SK-N-SH (cell line): ENCODE measurements around the gene ACACA. TPM values are rescaled to one million over a fixed set of nuclear protein-coding genes. Genes with fewer than 3 reads are reported as not detected.

Source experiments
- CTCF ChIA-PET: fragments of 300-600, 350-600 bp; formaldehyde crosslinking; extraction: SDS; loops from one replicate; lab custom pipeline; 2021; lab: Yijun Ruan, JAX
- POLR2A ChIA-PET: fragments of 350-600 bp; sonication (Branson Sonifier 250); formaldehyde crosslinking; extraction: SDS; loops from one replicate; lab custom pipeline; 2020; ENCODE audit warnings: antibody characterized with exemption, inconsistent platforms; lab: Yijun Ruan, JAX
- DNase-seq: peaks from one replicate; pipeline ENCODE4 v3.0.0; 2012
- H2AFZ ChIP-seq: fragments of 200-600 bp; sonication (generic); 2 replicates; pipeline ENCODE4 v1.8.1; 2016; ENCODE audit warnings: antibody characterized with exemption, mild to moderate bottlenecking, low read depth
- H3F3A ChIP-seq: fragments of 200-600 bp; sonication (generic); replicated peaks from 2 replicates; pipeline ENCODE3; 2016; ENCODE audit warnings: antibody characterized with exemption, mild to moderate bottlenecking; ENCODE audit not compliant: insufficient read depth
- H3K27ac ChIP-seq, 2 experiments: fragments of 200-500 bp in 1 of 2; fragments of 200-600 bp in 1 of 2; sonication (Bioruptor generic) in 1 of 2; sonication (generic), shearing (Covaris generic) in 1 of 2; 2 replicates each; pipeline versions ENCODE4 v1.5.1 to v1.6.1; 2014 to 2016; ENCODE audit warnings: low read depth in 2 of 2, inconsistent platforms in 1 of 2, low read length in 1 of 2, mild to moderate bottlenecking in 1 of 2, mixed read lengths in 1 of 2
- H3K27me3 ChIP-seq: fragments of 200-600 bp; sonication (generic), shearing (Covaris generic); 2 replicates; pipeline ENCODE4 v1.6.1; 2016; ENCODE audit warnings: mixed run types; ENCODE audit not compliant: insufficient read depth
- H3K36me3 ChIP-seq, 2 experiments: fragments of 200-500 bp in 1 of 2; fragments of 200-600 bp in 1 of 2; sonication (Bioruptor generic) in 1 of 2; sonication (generic) in 1 of 2; replicated peaks in 1 of 2; 2 replicates each; pipeline versions ENCODE3 to v1.5.1; 2014 to 2016; ENCODE audit warnings: low read length in 1 of 2, mild to moderate bottlenecking in 1 of 2; ENCODE audit not compliant: insufficient read depth in 2 of 2, control insufficient read depth in 1 of 2
- H3K4me1 ChIP-seq, 2 experiments: fragments of 200-500 bp in 1 of 2; fragments of 200-600 bp in 1 of 2; sonication (Bioruptor generic) in 1 of 2; sonication (generic), shearing (Covaris generic) in 1 of 2; 2 replicates each; pipeline versions ENCODE4 v1.5.1 to v1.6.1; 2014 to 2016; ENCODE audit warnings: low read depth in 1 of 2, low read length in 1 of 2, mixed run types in 1 of 2; ENCODE audit not compliant: insufficient read depth in 2 of 2, control insufficient read depth in 1 of 2
- H3K4me2 ChIP-seq: fragments of 200-600 bp; sonication (generic), shearing (Covaris generic); 2 replicates; pipeline ENCODE4 v1.6.1; 2017; ENCODE audit warnings: mixed run types
- H3K4me3 ChIP-seq, 2 experiments: fragments of 200-500 bp in 1 of 2; fragments of 200-600 bp in 1 of 2; sonication (Bioruptor generic) in 1 of 2; sonication (generic), shearing (Covaris generic) in 1 of 2; 2 replicates each; pipeline versions ENCODE4 v1.5.1 to v1.8.1; 2014 to 2016; ENCODE audit warnings: low read depth in 2 of 2, inconsistent platforms in 1 of 2, low read length in 1 of 2, mild to moderate bottlenecking in 1 of 2, mixed read lengths in 1 of 2, moderate library complexity in 1 of 2
- H3K79me2 ChIP-seq: fragments of 200-600 bp; sonication (generic); 2 replicates; pipeline ENCODE4 v1.8.1; 2017; ENCODE audit warnings: mild to moderate bottlenecking; ENCODE audit not compliant: insufficient read depth
- H3K9ac ChIP-seq: fragments of 200-600 bp; sonication (generic); 2 replicates; pipeline ENCODE4 v1.6.1; 2017; ENCODE audit warnings: mixed run types
- H3K9me2 ChIP-seq: fragments of 200-600 bp; sonication (generic); 2 replicates; pipeline ENCODE4 v1.6.1; 2017; ENCODE audit warnings: mixed run types
- H3K9me3 ChIP-seq: fragments of 200-600 bp; sonication (generic); 2 replicates; pipeline ENCODE4 v1.6.1; 2017; ENCODE audit warnings: mixed run types, mild to moderate bottlenecking, moderate library complexity
- H4K20me1 ChIP-seq: fragments of 200-600 bp; sonication (generic); 2 replicates; pipeline ENCODE4 v1.6.1; 2017; ENCODE audit warnings: mild to moderate bottlenecking, mixed run types; ENCODE audit not compliant: insufficient read depth
- CHD2 ChIP-seq: fragments of 150-350 bp; IDR thresholded peaks from 2 replicates; pipeline ENCODE4 v1.6.1; 2018; ENCODE audit warnings: low read length; ENCODE audit not compliant: partially characterized antibody
- EP300 ChIP-seq, 2 experiments: IDR thresholded peaks; 2 replicates each; pipeline versions ENCODE4 v1.4.0 to v1.6.1; 2012; ENCODE audit warnings: borderline replicate concordance in 1 of 2, low read depth in 1 of 2, low read length in 1 of 2
- FOSL2 ChIP-seq: IDR thresholded peaks from 2 replicates; pipeline ENCODE4 v1.4.0; 2012; ENCODE audit warnings: low read depth, mild to moderate bottlenecking, moderate library complexity, borderline replicate concordance
- FOXM1 ChIP-seq: IDR thresholded peaks from 2 replicates; pipeline ENCODE4 v1.4.0; 2012; ENCODE audit warnings: low read depth, mild to moderate bottlenecking
- GATA2 ChIP-seq: sonication (generic); formaldehyde crosslinking; IDR thresholded peaks from 2 replicates; pipeline ENCODE4 v1.5.0; 2020; ENCODE audit warnings: mild to moderate bottlenecking, missing genetic modification reagents
- MXI1 ChIP-seq: IDR thresholded peaks from 2 replicates; pipeline ENCODE4 v1.6.1; 2012; ENCODE audit warnings: mild to moderate bottlenecking, low read depth, low read length, improper control_type of control experiment
- NRF1 ChIP-seq: IDR thresholded peaks from 2 replicates; pipeline ENCODE4 v1.6.1; 2012; ENCODE audit warnings: low read depth, mild to moderate bottlenecking, low read length
- POLR2AphosphoS5 ChIP-seq: IDR thresholded peaks from 2 replicates; pipeline ENCODE4 v1.6.1; 2012; ENCODE audit warnings: low read depth, low read length
- RAD21 ChIP-seq: IDR thresholded peaks from 2 replicates; pipeline ENCODE4 v1.6.1; 2012; ENCODE audit warnings: mild to moderate bottlenecking, low read length
- RCOR1 ChIP-seq: fragments of 150-350 bp; IDR thresholded peaks from 2 replicates; pipeline ENCODE4 v1.6.1; 2017; ENCODE audit warnings: antibody characterized with exemption, low read length
- RXRA ChIP-seq: IDR thresholded peaks from 2 replicates; pipeline ENCODE4 v1.4.0; 2012; ENCODE audit warnings: low read depth, mild to moderate bottlenecking, borderline replicate concordance
- TAF1 ChIP-seq: IDR thresholded peaks from 2 replicates; pipeline ENCODE4 v1.6.1; 2012; ENCODE audit warnings: low read depth, mild to moderate bottlenecking, low read length, moderate library complexity, borderline replicate concordance
- YY1 ChIP-seq: IDR thresholded peaks from 2 replicates; pipeline ENCODE4 v1.4.0; 2012; ENCODE audit warnings: low read depth, mild to moderate bottlenecking
- WGBS: methylation state at CpG from one replicate; pipeline ENCODE4 v1.1.6; 2017; ENCODE audit warnings: low lambda C conversion rate; 5-methylcytosine and 5-hydroxymethylcytosine counted together
- polyA plus RNA-seq, 3 experiments: library from polyadenylated mRNA; depleted of rRNA; stranded (reverse); fragments of >200 nt; gene quantifications; 2 replicates each; pipeline ENCODE4 v1.2.3, GENCODE V29; 2012
- TF ChIP-seq, protein P1 (sequence below): IDR thresholded peaks from 2 replicates; pipeline ENCODE4 v1.4.0; 2012; ENCODE audit warnings: low read depth, borderline replicate concordance
- TF ChIP-seq, protein P2 (sequence below): IDR thresholded peaks from 2 replicates; pipeline ENCODE4 v1.4.0; 2012; ENCODE audit warnings: low read depth
- TF ChIP-seq, protein P3 (sequence below): fragments of 200-600 bp; sonication (generic); IDR thresholded peaks from 2 replicates; pipeline ENCODE4 v1.6.1; 2017; ENCODE audit warnings: antibody characterized with exemption, mild to moderate bottlenecking, moderate library complexity
- TF ChIP-seq, protein P4 (sequence below): IDR thresholded peaks from 2 replicates; pipeline ENCODE4 v1.6.1; 2012; ENCODE audit warnings: mild to moderate bottlenecking, low read depth, low read length, moderate library complexity
- TF ChIP-seq, protein P5 (sequence below): fragments of 150-350 bp; IDR thresholded peaks from 2 replicates; pipeline ENCODE4 v1.6.1; 2016; ENCODE audit warnings: mild to moderate bottlenecking, low read depth, low read length

Gene ACACA
- polyA plus RNA-seq, 1 of the 3 experiments (the other 2 are of a cell fraction): 27.2 TPM

DNA sequence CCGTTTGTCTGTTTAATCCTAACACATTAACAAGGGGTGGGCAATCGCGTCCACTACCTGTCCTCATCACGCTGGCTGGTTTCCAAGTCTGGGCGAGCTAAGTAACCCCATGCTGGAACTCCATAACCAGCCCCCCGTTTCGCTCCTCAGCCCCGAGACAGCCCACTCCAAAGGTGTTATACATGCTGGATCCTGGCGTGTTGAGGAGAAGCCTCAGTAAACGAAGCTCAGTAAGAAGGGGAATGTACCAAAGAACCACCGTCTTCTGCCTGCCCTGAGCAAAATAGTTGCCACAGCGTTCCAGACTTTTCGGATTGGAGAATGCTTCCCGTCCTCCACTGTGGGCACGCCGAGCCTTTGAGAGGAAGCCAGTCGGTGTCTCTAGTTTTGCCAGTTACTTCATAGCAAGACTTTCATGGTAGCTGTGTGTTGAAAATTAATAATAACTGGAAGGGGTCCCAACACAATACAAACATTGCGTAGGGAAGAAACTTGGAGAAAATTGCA lies 46.9 kb downstream of the ACACA start (continued):
- TF ChIP-seq, protein P1, sequence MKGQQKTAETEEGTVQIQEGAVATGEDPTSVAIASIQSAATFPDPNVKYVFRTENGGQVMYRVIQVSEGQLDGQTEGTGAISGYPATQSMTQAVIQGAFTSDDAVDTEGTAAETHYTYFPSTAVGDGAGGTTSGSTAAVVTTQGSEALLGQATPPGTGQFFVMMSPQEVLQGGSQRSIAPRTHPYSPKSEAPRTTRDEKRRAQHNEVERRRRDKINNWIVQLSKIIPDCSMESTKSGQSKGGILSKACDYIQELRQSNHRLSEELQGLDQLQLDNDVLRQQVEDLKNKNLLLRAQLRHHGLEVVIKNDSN: no peak
- TF ChIP-seq FOXM1: no peak
- TF ChIP-seq NRF1: no peak
- TF ChIP-seq POLR2AphosphoS5: no peak
- TF ChIP-seq, all 33 proteins: peak for 0

DNA sequence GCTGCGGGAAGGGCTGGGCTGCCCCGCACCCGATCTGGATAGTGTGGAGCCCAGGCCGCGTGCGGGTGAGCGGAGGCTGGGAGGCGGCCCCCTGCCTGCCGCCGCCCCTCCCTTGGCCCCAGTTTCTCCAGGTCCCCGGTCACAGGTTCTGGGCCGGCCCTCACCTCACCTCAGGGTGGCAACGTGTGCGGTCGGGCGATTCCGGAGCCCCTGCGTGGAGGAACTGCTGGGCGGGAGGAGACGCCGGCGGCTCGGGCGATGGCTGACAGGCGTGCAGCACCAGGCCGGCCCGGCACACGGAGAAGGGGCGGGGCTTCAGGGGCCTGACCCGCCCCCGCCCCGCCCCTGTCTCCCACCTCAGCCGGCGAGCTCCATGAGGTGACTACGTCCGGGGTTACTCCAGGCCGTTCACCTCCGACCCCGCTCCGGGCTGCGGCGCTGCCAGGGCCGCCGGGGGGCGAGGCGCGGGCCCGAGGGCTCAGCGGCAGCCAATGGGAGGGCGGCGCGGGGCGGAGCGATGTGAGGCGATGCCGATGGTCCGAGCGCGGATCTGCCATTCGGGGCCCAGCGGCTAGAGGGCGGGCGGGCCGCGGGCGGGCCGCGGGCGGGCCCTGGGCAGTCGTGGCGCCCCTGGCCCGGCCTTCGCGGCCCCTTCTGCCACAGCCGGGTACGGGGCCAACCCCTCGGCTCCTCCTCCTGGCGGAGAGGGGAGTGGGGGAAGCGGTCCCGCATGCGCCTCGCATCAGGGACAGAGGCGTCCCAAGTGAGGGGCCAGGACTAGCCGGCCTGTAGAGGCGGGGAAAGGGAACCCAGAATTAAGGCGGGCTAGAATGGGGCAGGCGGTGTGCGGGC lies 47.6 kb downstream of the ACACA start:
- no peaks in the 10 kb centered on the region for H3K9me2 ChIP-seq
- peak overlapping the region; percentile 99 for H3K4me2 ChIP-seq
- POLR2A ChIA-PET: interaction anchor here (0.6 kb wide), 1 partner anchor 17 kb away, joined by 3 read pairs; no protein-coding TSS in a partner anchor
- H3K4me1 ChIP-seq: peaks cover 0 to 13% of the 10 kb centered on the region in 2 experiments; a peak in 2 of 4 replicates
- H3K4me3 ChIP-seq: peak overlapping the region; percentile 75 to 78
- 3% methylated on average over 14 of the region's 88 CpGs for WGBS
- no peaks in the 10 kb centered on the region for H3K27me3 ChIP-seq
- H3K36me3 ChIP-seq: peaks cover 0 to under 1% of the 10 kb centered on the region in 2 experiments
- H3K9me3 ChIP-seq: no peaks in the 10 kb centered on the region
- H3K27ac ChIP-seq: peak overlapping the region; percentile 66 to 72; a peak in 3 of 4 replicates
- H3K79me2 ChIP-seq: peaks cover 42% of the 10 kb centered on the region
- 0 out of 2 replicates have a peak, but pooled peaks cover 11% of the 10 kb centered on the region for H4K20me1 ChIP-seq
- peaks cover 7% of the 10 kb centered on the region for H3F3A ChIP-seq
- peak; percentile 95 for DNase-seq
- CTCF ChIA-PET: interaction anchor here (0.7 to 4.9 kb wide), 3 partner anchors 14 to 22 kb away, joined by 3 to 35 read pairs (median 3); no protein-coding TSS in a partner anchor
- peak overlapping the region; percentile 93 for H2AFZ ChIP-seq
- H3K9ac ChIP-seq: peak overlapping the region; percentile 70
- no peak; the same call in none of the 2 replicates for TF ChIP-seq MXI1
- TF ChIP-seq TAF1: 0 out of 2 replicates have a peak, but pooled peaks have one; percentile 4
- TF ChIP-seq, protein P2, sequence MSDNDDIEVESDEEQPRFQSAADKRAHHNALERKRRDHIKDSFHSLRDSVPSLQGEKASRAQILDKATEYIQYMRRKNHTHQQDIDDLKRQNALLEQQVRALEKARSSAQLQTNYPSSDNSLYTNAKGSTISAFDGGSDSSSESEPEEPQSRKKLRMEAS: peak; percentile 11; the same call in 1 of the 2 replicates
- TF ChIP-seq FOSL2: no peak
- TF ChIP-seq RXRA: peak; percentile 95
- TF ChIP-seq CHD2: peak; percentile 4
- TF ChIP-seq POLR2AphosphoS5: peak; percentile 37; the same call in 1 of the 2 replicates
- TF ChIP-seq, protein P3, sequence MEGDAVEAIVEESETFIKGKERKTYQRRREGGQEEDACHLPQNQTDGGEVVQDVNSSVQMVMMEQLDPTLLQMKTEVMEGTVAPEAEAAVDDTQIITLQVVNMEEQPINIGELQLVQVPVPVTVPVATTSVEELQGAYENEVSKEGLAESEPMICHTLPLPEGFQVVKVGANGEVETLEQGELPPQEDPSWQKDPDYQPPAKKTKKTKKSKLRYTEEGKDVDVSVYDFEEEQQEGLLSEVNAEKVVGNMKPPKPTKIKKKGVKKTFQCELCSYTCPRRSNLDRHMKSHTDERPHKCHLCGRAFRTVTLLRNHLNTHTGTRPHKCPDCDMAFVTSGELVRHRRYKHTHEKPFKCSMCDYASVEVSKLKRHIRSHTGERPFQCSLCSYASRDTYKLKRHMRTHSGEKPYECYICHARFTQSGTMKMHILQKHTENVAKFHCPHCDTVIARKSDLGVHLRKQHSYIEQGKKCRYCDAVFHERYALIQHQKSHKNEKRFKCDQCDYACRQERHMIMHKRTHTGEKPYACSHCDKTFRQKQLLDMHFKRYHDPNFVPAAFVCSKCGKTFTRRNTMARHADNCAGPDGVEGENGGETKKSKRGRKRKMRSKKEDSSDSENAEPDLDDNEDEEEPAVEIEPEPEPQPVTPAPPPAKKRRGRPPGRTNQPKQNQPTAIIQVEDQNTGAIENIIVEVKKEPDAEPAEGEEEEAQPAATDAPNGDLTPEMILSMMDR: peak; percentile 28; the same call in 1 of the 2 replicates
- TF ChIP-seq, protein P4, sequence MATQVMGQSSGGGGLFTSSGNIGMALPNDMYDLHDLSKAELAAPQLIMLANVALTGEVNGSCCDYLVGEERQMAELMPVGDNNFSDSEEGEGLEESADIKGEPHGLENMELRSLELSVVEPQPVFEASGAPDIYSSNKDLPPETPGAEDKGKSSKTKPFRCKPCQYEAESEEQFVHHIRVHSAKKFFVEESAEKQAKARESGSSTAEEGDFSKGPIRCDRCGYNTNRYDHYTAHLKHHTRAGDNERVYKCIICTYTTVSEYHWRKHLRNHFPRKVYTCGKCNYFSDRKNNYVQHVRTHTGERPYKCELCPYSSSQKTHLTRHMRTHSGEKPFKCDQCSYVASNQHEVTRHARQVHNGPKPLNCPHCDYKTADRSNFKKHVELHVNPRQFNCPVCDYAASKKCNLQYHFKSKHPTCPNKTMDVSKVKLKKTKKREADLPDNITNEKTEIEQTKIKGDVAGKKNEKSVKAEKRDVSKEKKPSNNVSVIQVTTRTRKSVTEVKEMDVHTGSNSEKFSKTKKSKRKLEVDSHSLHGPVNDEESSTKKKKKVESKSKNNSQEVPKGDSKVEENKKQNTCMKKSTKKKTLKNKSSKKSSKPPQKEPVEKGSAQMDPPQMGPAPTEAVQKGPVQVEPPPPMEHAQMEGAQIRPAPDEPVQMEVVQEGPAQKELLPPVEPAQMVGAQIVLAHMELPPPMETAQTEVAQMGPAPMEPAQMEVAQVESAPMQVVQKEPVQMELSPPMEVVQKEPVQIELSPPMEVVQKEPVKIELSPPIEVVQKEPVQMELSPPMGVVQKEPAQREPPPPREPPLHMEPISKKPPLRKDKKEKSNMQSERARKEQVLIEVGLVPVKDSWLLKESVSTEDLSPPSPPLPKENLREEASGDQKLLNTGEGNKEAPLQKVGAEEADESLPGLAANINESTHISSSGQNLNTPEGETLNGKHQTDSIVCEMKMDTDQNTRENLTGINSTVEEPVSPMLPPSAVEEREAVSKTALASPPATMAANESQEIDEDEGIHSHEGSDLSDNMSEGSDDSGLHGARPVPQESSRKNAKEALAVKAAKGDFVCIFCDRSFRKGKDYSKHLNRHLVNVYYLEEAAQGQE: 0 out of 2 replicates have a peak, but pooled peaks have one; percentile 8
- TF ChIP-seq YY1: no peak; the same call in 1 of the 2 replicates
- TF ChIP-seq, protein P1: no peak
- TF ChIP-seq, protein P5, sequence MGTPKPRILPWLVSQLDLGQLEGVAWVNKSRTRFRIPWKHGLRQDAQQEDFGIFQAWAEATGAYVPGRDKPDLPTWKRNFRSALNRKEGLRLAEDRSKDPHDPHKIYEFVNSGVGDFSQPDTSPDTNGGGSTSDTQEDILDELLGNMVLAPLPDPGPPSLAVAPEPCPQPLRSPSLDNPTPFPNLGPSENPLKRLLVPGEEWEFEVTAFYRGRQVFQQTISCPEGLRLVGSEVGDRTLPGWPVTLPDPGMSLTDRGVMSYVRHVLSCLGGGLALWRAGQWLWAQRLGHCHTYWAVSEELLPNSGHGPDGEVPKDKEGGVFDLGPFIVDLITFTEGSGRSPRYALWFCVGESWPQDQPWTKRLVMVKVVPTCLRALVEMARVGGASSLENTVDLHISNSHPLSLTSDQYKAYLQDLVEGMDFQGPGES: no peak
- no peak for TF ChIP-seq RAD21
- no peak for TF ChIP-seq GATA2 (CRISPR knock-in tag)
- TF ChIP-seq RCOR1: no peak
- TF ChIP-seq EP300 (IDR thresholded peaks at IDR 0.05; ENCODE audit: borderline replicate concordance in 1 of 2, low read depth in 1 of 2, low read length in 1 of 2): no peak
- peak; percentile 51; the same call in 1 of the 2 replicates for TF ChIP-seq NRF1
